GM12878 (cell line): ENCODE data around the gene MAML2. TPM values are rescaled to one million over a fixed set of nuclear protein-coding genes. Genes with fewer than 3 reads are reported as not detected.
A peak's percentile ranks its signal among the peaks of the same experiment; 100 is the strongest.

ENCODE experiments used
- ATAC-seq: fragments of 200-7000 bp; cut with Tn5 transposase; 3 replicates; pipeline ENCODE4 v1.9.1; 2020; ENCODE audit warnings: mild to moderate bottlenecking, moderate library complexity
- BruUV-seq: library from RNA; stranded (reverse); fragments of 400-500 nt; replicated peaks from 2 replicates; lab custom pipeline; 2021; lab: Mats Ljungman, UMichigan
- CTCF ChIA-PET: fragments of 300-600 bp; sonication (Branson Sonifier 250); formaldehyde crosslinking; extraction: SDS; loops from one replicate; lab custom pipeline; 2021; ENCODE audit warnings: inconsistent platforms; lab: Yijun Ruan, JAX
- POLR2A ChIA-PET: fragments of 350-600 bp; formaldehyde crosslinking; extraction: SDS; loops from one replicate; lab custom pipeline; 2021; ENCODE audit warnings: inconsistent platforms; lab: Charles Lee
- RAD21 ChIA-PET: fragments of 300-600 bp; sonication (Branson Sonifier 250); formaldehyde crosslinking; loops from one replicate; lab custom pipeline; 2023; ENCODE audit warnings: antibody characterized with exemption; ENCODE audit not compliant: unreplicated experiment; lab: Charles Lee
- SMC1A ChIA-PET: fragments of 300-600 bp; sonication (Branson Sonifier 250); formaldehyde crosslinking; loops from one replicate; lab custom pipeline; 2023; ENCODE audit not compliant: unreplicated experiment, uncharacterized antibody; lab: Charles Lee
- DNase-seq: peaks from one replicate; pipeline ENCODE4 v3.0.0-alpha.2; 2011; ENCODE audit warnings: low read depth, low spot score
- FAIRE-seq: peaks from 3 replicates; lab custom pipeline; 2011; peaks lifted over from hg19 to GRCh38; lab: Jason Lieb, UNC
- H2AFZ ChIP-seq: 2 replicates; pipeline ENCODE4 v1.6.0; 2011; ENCODE audit warnings: low read depth, low read length, control low read depth; ENCODE audit not compliant: control insufficient read depth
- H3K27ac ChIP-seq: 2 replicates; pipeline ENCODE4 v1.5.1; 2011; ENCODE audit warnings: control low read depth; ENCODE audit not compliant: control insufficient read depth, insufficient read depth
- H3K27me3 ChIP-seq, 2 experiments: replicated peaks in 1 of 2; 2 replicates each; pipeline versions ENCODE4 v1.6.0 to v1.6.1; 2011; ENCODE audit warnings: low read length in 1 of 2; ENCODE audit not compliant: control insufficient read depth in 2 of 2, insufficient read depth in 2 of 2
- H3K36me3 ChIP-seq, 2 experiments: 2 replicates each; pipeline ENCODE4 v1.5.1; 2011; ENCODE audit warnings: low read length in 1 of 2; ENCODE audit not compliant: control insufficient read depth in 2 of 2, insufficient read depth in 2 of 2
- H3K4me1 ChIP-seq: 2 replicates; pipeline ENCODE4 v1.6.1; 2011; ENCODE audit warnings: mild to moderate bottlenecking, low read length, moderate library complexity, mixed read lengths; ENCODE audit not compliant: control insufficient read depth, insufficient read depth
- H3K4me2 ChIP-seq: 2 replicates; pipeline ENCODE4 v1.6.0; 2011; ENCODE audit warnings: control low read depth; ENCODE audit not compliant: control insufficient read depth, insufficient read depth
- H3K4me3 ChIP-seq: fragments of 200-600 bp; sonication (generic); 2 replicates; pipeline ENCODE4 v1.5.1; 2016
- H3K79me2 ChIP-seq: 2 replicates; pipeline ENCODE4 v1.6.0; 2011; ENCODE audit warnings: low read length; ENCODE audit not compliant: control insufficient read depth, insufficient read depth
- H3K9ac ChIP-seq: 2 replicates; pipeline ENCODE4 v1.8.0; 2011; ENCODE audit warnings: low read length, control low read depth, mixed read lengths; ENCODE audit not compliant: control insufficient read depth, insufficient read depth
- H3K9me3 ChIP-seq: replicated peaks from 3 replicates; pipeline ENCODE4 v1.5.1; 2011; ENCODE audit warnings: mild to moderate bottlenecking, low read length; ENCODE audit not compliant: control insufficient read depth, insufficient read depth
- H4K20me1 ChIP-seq: 2 replicates; pipeline ENCODE4 v1.6.0; 2011; ENCODE audit not compliant: control insufficient read depth, insufficient read depth
- CBX3 ChIP-seq: fragments of 200-600 bp; sonication (generic); IDR thresholded peaks from 2 replicates; pipeline ENCODE4 v1.6.1; 2016; ENCODE audit warnings: low read depth, borderline replicate concordance
- CHD1 ChIP-seq: IDR thresholded peaks from 2 replicates; pipeline ENCODE4 v1.6.1; 2012; ENCODE audit warnings: low read depth, low read length, improper control_type of control experiment
- FOXK2 ChIP-seq: fragments of 450-650 bp; IDR thresholded peaks from 2 replicates; pipeline ENCODE4 v1.6.1; 2017; ENCODE audit warnings: mild to moderate bottlenecking, moderate library complexity
- HDAC2 ChIP-seq: fragments of 200-600 bp; sonication (generic); IDR thresholded peaks from 2 replicates; pipeline ENCODE4 v1.6.1; 2017
- HDAC6 ChIP-seq: fragments of 200-600 bp; sonication (generic); IDR thresholded peaks from one replicate; pipeline ENCODE4 v1.8.0; 2017; ENCODE audit warnings: antibody characterized with exemption; ENCODE audit not compliant: unreplicated experiment
- IKZF2 ChIP-seq, 2 experiments: fragments of 450-650 bp; IDR thresholded peaks; 2 replicates each; pipeline ENCODE4 v1.6.1; 2017; ENCODE audit warnings: mild to moderate bottlenecking in 2 of 2, moderate library complexity in 2 of 2
- LARP7 ChIP-seq: fragments of 450-650 bp; IDR thresholded peaks from 2 replicates; pipeline ENCODE4 v1.6.1; 2017; ENCODE audit warnings: mild to moderate bottlenecking
- MYB ChIP-seq: fragments of 150-350 bp; IDR thresholded peaks from 2 replicates; pipeline ENCODE4 v1.6.1; 2014; ENCODE audit warnings: mild to moderate bottlenecking, low read depth, low read length, borderline replicate concordance
- POU2F2 ChIP-seq: IDR thresholded peaks from 3 replicates; pipeline ENCODE4 v1.6.1; 2011; ENCODE audit warnings: low read depth, mild to moderate bottlenecking, low read length, borderline replicate concordance
- REST ChIP-seq: IDR thresholded peaks from 2 replicates; pipeline ENCODE4 v1.6.1; 2012; ENCODE audit warnings: mild to moderate bottlenecking, low read depth, low read length
- SMC3 ChIP-seq: IDR thresholded peaks from 2 replicates; pipeline ENCODE4 v1.6.1; 2011; ENCODE audit warnings: low read length, improper control_type of control experiment, borderline replicate concordance
- ZBTB4 ChIP-seq: fragments of 450-650 bp; formaldehyde crosslinking; IDR thresholded peaks from 2 replicates; pipeline ENCODE4 v1.4.0; 2022; ENCODE audit warnings: mild to moderate bottlenecking, moderate library complexity
- WGBS: methylation state at CpG from one replicate; pipeline ENCODE4 v1.1.6; 2016; ENCODE audit warnings: low lambda C conversion rate; ENCODE audit not compliant: insufficient replicate concordance, insufficient coverage; ENCODE audit errors: missing lambda C conversion rate; 5-methylcytosine and 5-hydroxymethylcytosine counted together
- in situ Hi-C: fragments of 300-500 bp; cut with MboI; formaldehyde crosslinking; loops from 9 replicates; pipeline ENCODE4 v1.14.3; 2018; ENCODE audit warnings: mixed read lengths
- intact Hi-C: fragments of 100-400 bp; cut with micrococcal nuclease; formaldehyde crosslinking; loops from one replicate; pipeline ENCODE4 v1.14.2; 2022; ENCODE audit not compliant: unreplicated experiment
- polyA plus RNA-seq, 11 experiments: library from polyadenylated mRNA; depleted of rRNA in 4 of 11; unstranded in 6 of 11; stranded (reverse) in 5 of 11; fragments of >200 nt; fragmentation: Nextera tagmentation in 4 of 11; fragmentation: Illumina TruSeq in 1 of 11; extraction: Ambion mirVana in 4 of 11; extraction: Trizol in 1 of 11; gene quantifications; 1 replicate in 1 of 11; 2 replicates in 10 of 11; pipeline versions ENCODE4 v1.2.1 to v1.2.3, GENCODE V29; 2011 to 2016; ENCODE audit warnings: inconsistent platforms in 2 of 11, missing spikeins in 2 of 11, low read depth in 1 of 11
- total RNA-seq, 4 experiments: library from RNA; depleted of rRNA in 3 of 4; stranded (reverse); fragments of >200 nt in 3 of 4; fragmentation: Illumina TruSeq in 1 of 4; extraction: Trizol in 1 of 4; gene quantifications; 2 replicates each; pipeline versions ENCODE4 v1.2.1 to v1.2.3, GENCODE V29; 2013 to 2021
- TF ChIP-seq, protein P1 (sequence below): fragments of 450-650 bp; IDR thresholded peaks from 2 replicates; pipeline ENCODE4 v1.6.1; 2017; ENCODE audit warnings: mild to moderate bottlenecking, low read depth, inconsistent platforms; ENCODE audit not compliant: poor library complexity, severe bottlenecking
- TF ChIP-seq, protein P2 (sequence below): fragments of 450-650 bp; IDR thresholded peaks from 2 replicates; pipeline ENCODE4 v1.6.1; 2014; ENCODE audit warnings: mild to moderate bottlenecking

Gene MAML2
- total and polyA plus RNA-seq, 10 of the 15 experiments (the other 5 are each of a cell fraction or from before 2014, with no cell fraction given), result 2.5 to 15.1 (median 12.0) TPM

DNA sequence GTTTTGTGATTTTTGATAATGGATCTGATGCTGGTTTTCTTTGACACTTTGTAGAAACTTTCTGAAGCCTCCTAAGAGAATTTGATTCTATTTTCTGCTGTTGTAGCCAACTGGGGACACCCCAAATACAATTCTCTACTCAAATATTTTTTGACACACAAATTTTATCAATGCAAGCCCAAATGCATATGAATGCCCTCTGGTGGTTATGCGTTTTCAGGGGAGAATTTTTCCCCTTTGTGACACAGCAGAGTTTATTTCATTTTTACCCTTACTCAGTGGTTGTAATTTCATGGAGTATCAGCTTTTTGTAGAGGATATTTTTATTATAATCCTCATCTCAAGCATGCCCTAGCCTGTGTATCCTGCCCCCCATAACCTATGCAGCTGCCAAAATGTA is 374.4 kb downstream of the MAML2 start (continued):
- TF ChIP-seq, protein P1, sequence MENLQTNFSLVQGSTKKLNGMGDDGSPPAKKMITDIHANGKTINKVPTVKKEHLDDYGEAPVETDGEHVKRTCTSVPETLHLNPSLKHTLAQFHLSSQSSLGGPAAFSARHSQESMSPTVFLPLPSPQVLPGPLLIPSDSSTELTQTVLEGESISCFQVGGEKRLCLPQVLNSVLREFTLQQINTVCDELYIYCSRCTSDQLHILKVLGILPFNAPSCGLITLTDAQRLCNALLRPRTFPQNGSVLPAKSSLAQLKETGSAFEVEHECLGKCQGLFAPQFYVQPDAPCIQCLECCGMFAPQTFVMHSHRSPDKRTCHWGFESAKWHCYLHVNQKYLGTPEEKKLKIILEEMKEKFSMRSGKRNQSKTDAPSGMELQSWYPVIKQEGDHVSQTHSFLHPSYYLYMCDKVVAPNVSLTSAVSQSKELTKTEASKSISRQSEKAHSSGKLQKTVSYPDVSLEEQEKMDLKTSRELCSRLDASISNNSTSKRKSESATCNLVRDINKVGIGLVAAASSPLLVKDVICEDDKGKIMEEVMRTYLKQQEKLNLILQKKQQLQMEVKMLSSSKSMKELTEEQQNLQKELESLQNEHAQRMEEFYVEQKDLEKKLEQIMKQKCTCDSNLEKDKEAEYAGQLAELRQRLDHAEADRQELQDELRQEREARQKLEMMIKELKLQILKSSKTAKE, result no peak
- no peak for TF ChIP-seq POU2F2
- no peak for TF ChIP-seq REST
- TF ChIP-seq HDAC2, result no peak
- TF ChIP-seq LARP7, result no peak
- peak; percentile 25; the same call in 1 of the 2 replicates for TF ChIP-seq SMC3

- POLR2A ChIA-PET, result no interaction called here
- FAIRE-seq, result no peak
- TF ChIP-seq MYB (no peak), HDAC6 (no peak), CHD1 (no peak), IKZF2 (IDR thresholded peaks at IDR 0.05) (no peak), FOXK2 (no peak), CBX3 (no peak), ZBTB4 (CRISPR knock-in tag) (no peak)
- TF ChIP-seq, protein P2, sequence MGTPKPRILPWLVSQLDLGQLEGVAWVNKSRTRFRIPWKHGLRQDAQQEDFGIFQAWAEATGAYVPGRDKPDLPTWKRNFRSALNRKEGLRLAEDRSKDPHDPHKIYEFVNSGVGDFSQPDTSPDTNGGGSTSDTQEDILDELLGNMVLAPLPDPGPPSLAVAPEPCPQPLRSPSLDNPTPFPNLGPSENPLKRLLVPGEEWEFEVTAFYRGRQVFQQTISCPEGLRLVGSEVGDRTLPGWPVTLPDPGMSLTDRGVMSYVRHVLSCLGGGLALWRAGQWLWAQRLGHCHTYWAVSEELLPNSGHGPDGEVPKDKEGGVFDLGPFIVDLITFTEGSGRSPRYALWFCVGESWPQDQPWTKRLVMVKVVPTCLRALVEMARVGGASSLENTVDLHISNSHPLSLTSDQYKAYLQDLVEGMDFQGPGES, result no peak
Measured at GRCh38 chr11:95964281-95964680, 378.7 kb downstream of the MAML2 start.

More at GRCh38 chr11:95964281-95964680, 378.7 kb downstream of the MAML2 start:
- SMC1A ChIA-PET, result interaction anchor here (0.9 to 1.6 kb wide), 2 partner anchors 11 to 378 kb away, joined by 3 to 4 read pairs; no protein-coding TSS in a partner anchor
- DNase-seq (no peak), ATAC-seq (no peak)
- Histone ChIP-seq H3K36me3 (no peaks in the 10 kb centered on the region), H3K9ac (no peak overlapping the region), H3K27me3 (no peaks in the 10 kb centered on the region), H3K4me1 (no peaks in the 10 kb centered on the region), H4K20me1 (no peaks in the 10 kb centered on the region), H2AFZ (no peak overlapping the region), H3K79me2 (no peaks in the 10 kb centered on the region), H3K4me3 (no peak overlapping the region), H3K9me3 (no peaks in the 10 kb centered on the region), H3K4me2 (no peak overlapping the region), H3K27ac (no peak overlapping the region)
- in situ Hi-C loops (no loop called here), intact Hi-C loops (no loop called here)
- CTCF ChIA-PET, result interaction anchor here (2.0 kb wide), 1 partner anchor 11 kb away, joined by 6 read pairs; no protein-coding TSS in a partner anchor
- RAD21 ChIA-PET, result no interaction called here
- 35% methylated on average over 1 of the region's 1 CpG for WGBS
- no TSS peak for BruUV-seq
